PFSK-1 (cell line): ENCODE results near the gene RCAN3.

ENCODE experiments used
- FOXP2 ChIP-seq: optimal IDR thresholded peaks from 2 replicates; pipeline ENCODE3; 2011; ENCODE audit warnings: borderline replicate concordance, control low read depth, inconsistent platforms; ENCODE audit not compliant: insufficient read depth; ENCODE audit errors: extremely low read length, extremely low read depth
- POLR2AphosphoS5 ChIP-seq: IDR thresholded peaks from 2 replicates; pipeline ENCODE4 v1.6.1; 2012; ENCODE audit warnings: low read depth, mild to moderate bottlenecking, control low read depth, low read length, moderate library complexity
- REST ChIP-seq, 2 experiments: IDR thresholded peaks; 2 replicates each; pipeline versions ENCODE4 v1.6.1 to v1.8.0; 2011 to 2012; ENCODE audit warnings: low read depth in 2 of 2, low read length in 2 of 2, control low read depth in 1 of 2, inconsistent platforms in 1 of 2, mild to moderate bottlenecking in 1 of 2, moderate library complexity in 1 of 2; ENCODE audit not compliant: insufficient read depth in 1 of 2
- SIN3A ChIP-seq: IDR thresholded peaks from 2 replicates; pipeline ENCODE4 v1.6.1; 2012; ENCODE audit warnings: mild to moderate bottlenecking, low read length, moderate library complexity, borderline replicate concordance; ENCODE audit not compliant: insufficient read depth
- TAF1 ChIP-seq: IDR thresholded peaks from 2 replicates; pipeline ENCODE4 v1.6.1; 2012; ENCODE audit warnings: low read length, control low read depth, borderline replicate concordance; ENCODE audit not compliant: insufficient read depth

RCAN3 gene

GRCh38 chr1:24487455-24487854 is 15.2 kb upstream of the RCAN3 start:
- TF ChIP-seq POLR2AphosphoS5 = no peak
- TF ChIP-seq FOXP2 = no peak
- no peak for TF ChIP-seq REST (IDR thresholded peaks at IDR 0.05; ENCODE audit: insufficient read depth in 1 of 2, low read depth in 2 of 2, low read length in 2 of 2)
- TF ChIP-seq SIN3A = no peak
- TF ChIP-seq TAF1 = no peak

GRCh38 chr1:24489674-24490073 is 13.0 kb upstream of the RCAN3 start:
- TF ChIP-seq FOXP2 (no peak), TAF1 (no peak), SIN3A (no peak), REST (IDR thresholded peaks at IDR 0.05; ENCODE audit: insufficient read depth in 1 of 2, low read depth in 2 of 2, low read length in 2 of 2) (no peak), POLR2AphosphoS5 (no peak)

- no peak for TF ChIP-seq FOXP2
- TF ChIP-seq REST (IDR thresholded peaks at IDR 0.05; ENCODE audit: insufficient read depth in 1 of 2, low read depth in 2 of 2, low read length in 2 of 2) = no peak
- no peak for TF ChIP-seq TAF1
- no peak for TF ChIP-seq POLR2AphosphoS5
- no peak for TF ChIP-seq SIN3A
These were observed 12.4 kb upstream of the RCAN3 start for GRCh38 chr1:24490101-24490781.

- no peak for TF ChIP-seq TAF1
- no peak for TF ChIP-seq FOXP2
- no peak for TF ChIP-seq POLR2AphosphoS5
- TF ChIP-seq REST (IDR thresholded peaks at IDR 0.05; ENCODE audit: insufficient read depth in 1 of 2, low read depth in 2 of 2, low read length in 2 of 2) = no peak
- TF ChIP-seq SIN3A = no peak
These were observed 10.9 kb upstream of the RCAN3 start for GRCh38 chr1:24491577-24492360.
